OCI-M1 (cell line): ENCODE measurements around the gene MORN1.

Experiments
- DNase-seq: peaks from one replicate; lab custom pipeline; 2025; lab: John Stamatoyannopoulos, UW

Gene MORN1

GRCh38 chr1:2275796-2276536 is 115.4 kb downstream of the MORN1 start:
- DNase-seq = no peak

GRCh38 chr1:2274929-2275475 is 116.4 kb downstream of the MORN1 start:
- no peak for DNase-seq

- DNase-seq = no peak
Measured at GRCh38 chr1:2274231-2274928, 117.0 kb downstream of the MORN1 start.

GRCh38 chr1:2273401-2274090 is 117.8 kb downstream of the MORN1 start:
- DNase-seq = no peak

GRCh38 chr1:2272686-2273400 is 118.5 kb downstream of the MORN1 start:
- no peak for DNase-seq

- DNase-seq = no peak
Measured at GRCh38 chr1:2271841-2272655, 119.3 kb downstream of the MORN1 start.
